Activated naive CD4-positive, alpha-beta T cell treated with anti-CD3 and anti-CD28 coated beads, Interleukin-2, amount 50 U/mL, for 16 hours (primary cell): Measurements from ENCODE around the gene PLAAT3.
A peak's percentile ranks its signal among the peaks of the same experiment; 100 is the strongest.
"Not testable (repeated sequence)": the region's sequence is repeated elsewhere in the genome, so short reads cannot be mapped to it uniquely, and the experiment has no call there.

Source experiments
- DNase-seq: peaks from one replicate; pipeline ENCODE4 v3.0.0-alpha.2; 2020

Gene PLAAT3

DNA sequence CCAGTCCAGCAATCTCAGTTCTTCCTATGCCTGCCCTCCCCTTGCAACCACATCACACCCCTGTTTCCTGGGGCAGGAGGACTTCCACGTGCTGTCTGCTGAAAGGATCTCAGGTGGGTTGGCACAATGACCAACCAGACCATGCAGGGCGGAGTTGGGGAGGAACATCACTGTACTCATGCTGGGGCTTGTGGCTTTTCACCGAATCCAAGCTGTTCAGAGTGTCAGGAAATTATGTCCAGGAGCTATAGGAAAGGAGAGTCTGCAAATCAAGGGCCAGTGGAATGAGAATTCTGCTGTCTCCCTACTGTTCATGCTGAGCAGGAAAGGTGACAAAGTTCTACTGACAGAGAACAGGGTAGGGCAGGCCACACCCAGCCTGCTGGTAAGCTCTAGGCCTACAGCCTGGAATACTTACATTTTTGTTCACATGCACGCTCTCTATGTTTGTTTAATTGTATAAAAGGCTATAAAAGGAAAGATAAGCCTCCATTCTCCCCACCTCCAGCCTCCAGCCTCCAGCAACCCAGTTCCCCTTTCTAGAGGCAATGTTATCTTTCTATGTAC, 49.4 kb downstream of the PLAAT3 start:
- no peak for DNase-seq

DNA sequence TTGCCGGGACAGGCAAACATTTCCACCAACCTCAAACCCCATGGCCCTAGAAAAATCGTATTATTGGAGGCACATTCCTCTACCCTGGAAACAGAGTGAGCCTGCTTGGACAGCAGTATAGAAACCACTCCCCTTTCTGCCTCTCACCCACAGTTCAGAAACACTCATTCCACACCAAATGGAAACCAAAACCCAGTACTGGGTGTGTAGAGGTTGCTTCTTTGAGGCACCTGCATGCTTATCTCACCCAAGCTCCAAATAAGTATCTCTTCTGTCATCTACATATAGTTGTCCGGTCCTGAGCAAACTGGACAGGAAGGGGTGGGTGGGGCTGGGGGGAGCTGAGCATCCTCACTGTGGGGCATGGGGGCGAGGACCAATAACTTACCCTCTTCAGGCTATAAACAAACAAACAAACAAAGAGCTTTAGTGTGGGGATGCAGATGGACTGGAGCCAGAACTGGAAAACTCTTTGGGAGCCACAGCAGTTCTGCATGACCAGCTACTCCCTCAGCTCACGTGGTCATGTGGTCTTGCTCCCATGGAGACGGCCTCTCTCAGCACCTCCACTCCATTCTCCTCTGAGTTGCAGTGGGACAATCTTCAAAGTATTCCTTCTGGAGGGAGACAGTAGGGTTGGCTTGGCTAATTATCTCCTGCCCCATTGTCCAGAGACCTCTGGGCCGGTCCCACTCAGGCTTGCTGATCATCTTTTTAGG, 50.0 kb downstream of the PLAAT3 start:
- DNase-seq = no peak

DNA sequence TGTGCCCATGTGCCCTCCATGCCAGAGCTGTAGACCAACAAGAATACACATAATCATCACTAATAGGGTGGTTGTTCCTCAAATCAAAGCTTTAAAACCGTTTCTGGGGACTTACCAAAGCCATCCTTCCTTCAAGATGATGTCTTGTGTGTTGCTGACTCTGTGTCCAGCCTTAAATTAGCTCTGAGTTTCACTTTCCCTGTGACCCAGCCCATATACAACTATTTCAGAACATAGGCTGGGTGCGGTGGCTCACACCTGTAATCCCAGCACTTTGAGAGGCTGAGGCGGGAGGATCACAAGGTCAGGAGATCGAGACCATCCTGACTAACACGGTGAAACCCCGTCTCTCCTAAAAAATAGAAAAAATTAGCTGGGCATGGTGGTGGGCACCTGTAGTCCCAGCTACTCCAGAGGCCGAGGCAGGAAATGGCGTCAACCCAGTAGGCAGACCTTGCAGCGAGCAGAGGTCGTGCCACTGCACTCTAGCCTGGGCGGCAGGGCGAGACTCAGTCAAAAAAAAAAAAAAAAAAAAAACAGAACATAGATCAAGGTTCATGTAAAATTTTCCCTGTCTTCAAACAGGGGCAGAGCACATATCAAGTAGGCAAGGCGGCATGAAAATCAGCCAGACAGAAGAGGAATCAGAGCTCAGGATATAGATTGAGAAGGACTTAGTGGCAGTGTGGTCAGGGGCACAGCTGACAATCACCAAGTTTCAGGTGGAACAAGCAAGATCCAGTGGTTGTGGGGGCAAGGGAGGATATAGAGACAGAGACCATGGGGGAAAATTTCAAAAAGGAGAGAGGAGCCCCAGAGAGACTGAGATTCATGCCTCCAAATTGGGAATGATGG, 50.8 kb downstream of the PLAAT3 start, which contains the start of gene PLAAT2:
Gene PLAAT2, minus strand, starts transcription at position 179 of the 855 bp plus-strand sequence. Its CDS starts 55 bp downstream, at position 124.
- DNase-seq = no peak

DNA sequence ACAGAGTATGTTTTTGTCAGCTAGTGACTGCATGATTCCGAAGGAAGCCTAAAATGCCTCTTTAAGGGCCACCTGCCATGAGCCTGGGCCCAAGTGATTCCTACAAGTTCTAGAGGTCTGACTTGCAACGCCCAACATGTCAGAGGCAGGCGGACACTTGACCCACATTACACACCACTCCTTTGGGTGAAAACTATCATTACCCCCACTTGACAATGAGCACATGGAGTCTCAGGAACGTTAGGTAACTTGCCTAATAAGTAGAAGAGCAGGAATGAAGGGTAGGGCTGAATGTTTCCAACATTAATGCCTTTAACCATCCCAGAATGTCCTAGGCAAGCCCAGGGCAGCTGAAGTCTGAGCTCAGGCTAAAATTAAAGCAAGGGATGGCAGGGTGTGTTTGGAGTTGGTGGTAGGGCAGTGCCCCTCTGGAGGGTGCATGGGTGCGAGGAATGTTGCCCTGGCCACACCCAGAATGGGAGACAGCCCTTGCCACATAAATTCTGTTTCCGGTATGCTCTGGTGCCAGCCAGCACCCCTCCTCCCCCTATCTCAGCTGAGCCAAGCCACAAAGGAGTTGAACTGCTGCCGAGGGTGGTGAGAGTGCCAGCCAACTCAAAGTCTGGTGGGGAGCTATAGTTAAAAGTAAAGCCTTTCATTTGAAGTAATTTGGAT, 53.6 kb downstream of the PLAAT3 start:
- DNase-seq = no peak

DNA sequence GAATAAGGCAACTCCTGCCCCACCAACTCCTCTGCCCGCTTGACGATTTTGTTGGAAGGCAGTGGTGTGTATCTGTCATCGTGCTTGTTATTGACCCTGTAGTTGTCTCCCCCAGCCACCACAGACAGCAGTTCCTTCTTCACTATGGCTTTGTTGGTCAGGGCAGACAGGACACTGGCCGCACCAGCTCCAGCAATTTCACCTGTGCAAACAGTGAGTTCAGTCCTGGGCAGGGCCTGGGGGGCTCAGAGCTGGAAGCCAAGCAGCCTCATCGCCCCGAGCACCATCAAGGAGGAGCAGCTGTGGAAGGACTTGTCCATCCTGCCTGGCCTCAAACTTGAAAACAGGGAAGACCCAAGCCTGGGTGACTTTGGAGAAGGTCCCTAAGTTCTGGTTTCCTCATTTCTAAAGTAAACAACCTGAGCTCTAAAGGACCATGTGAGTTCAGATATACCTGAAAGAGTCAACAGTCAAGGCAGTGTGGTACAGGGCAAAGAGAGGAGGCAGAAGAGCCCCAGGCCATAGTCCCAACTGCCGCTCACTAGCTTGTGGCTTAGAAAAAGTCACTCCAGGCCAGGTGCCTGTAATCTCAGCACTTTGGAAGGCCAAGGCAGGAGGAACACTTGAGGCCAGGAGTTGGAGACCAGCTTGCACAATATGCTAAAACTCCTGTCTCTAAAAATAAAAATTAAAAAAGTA, 55.6 kb downstream of the PLAAT3 start:
- DNase-seq = no peak

DNA sequence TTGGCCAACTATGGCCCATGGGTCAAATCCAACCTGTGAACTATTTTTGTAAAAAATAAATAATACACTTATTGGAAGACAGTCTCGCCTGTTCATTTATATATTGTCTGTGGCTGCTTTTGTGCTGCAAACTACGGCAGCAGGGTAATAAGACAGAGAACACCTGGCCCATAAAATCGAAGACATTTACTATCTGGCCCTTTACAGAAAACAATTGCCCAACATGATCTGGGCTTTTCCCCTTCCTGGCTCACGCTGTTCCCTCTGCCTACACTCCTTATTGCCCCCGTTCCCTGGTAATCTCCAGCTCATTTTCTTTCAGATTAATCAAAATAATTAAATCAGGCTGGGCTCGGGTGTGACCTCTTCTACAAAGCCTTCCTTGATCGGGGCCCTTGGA, 56.7 kb downstream of the PLAAT3 start:
- DNase-seq = no peak

DNA sequence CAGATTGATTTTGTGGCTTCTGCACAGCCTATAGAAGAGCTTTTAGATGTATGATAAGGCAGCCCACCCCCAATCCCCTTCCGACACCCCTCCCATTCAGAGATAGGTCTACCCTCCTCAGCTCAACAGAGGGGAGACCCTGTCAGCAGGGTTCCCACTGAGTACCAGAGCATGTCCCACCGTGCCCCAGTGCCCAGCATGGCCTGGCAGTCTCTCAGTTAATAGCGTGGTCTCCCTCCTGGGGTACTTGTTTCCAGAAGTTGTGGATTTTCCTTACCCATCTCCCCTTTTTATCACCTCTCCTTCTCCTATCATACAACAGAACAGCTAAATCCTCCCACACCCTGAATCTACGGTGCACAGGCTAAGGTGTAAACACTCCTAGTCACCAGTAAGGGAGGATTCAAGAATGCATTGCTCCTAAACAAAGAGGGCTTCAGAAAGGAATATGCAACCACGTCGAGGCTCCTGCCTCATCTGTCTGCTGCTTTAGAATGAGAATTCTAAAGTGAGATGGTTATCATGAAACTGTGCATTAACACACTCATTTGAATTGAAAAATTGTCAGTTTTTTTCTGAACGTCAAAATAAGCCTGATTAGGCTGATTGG, 57.7 kb downstream of the PLAAT3 start:
- DNase-seq = no peak

DNA sequence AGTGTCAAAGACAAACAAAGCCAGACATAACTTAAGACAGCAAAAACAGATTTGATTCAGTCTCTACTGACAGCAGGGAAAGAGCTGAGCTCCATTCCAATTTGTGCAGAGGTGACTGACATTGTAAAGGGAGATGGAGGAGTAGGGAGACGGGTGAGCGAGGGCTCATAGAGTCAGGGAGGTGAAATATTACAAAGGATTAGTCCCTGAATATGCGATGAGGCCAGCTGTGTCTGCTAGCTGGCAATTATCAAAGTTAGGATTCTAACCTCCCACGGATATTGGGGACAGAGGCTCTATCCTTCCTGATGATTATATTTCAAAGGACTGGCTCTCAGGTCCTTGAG, 59.4 kb downstream of the PLAAT3 start:
- no peak for DNase-seq

DNA sequence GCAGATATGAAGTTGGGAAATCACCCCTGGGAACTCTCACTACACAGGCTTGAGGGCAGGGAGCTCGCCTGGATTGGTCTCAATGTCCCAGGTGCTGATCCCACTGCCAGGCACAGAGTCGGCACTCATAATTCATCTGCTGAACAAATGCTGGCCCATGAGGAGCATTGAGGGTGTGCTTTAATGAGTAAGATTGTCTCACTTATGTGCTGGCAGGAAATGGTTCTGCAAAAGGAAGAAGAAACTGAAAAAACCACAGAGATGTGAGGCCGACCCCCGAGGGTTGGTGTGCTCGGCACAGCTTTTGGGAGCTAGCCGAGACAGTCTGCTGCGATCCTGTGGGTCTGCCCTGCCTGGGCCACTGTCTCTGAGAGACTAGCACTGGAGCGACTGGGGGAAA, 60.5 kb downstream of the PLAAT3 start:
- peak; percentile 45 for DNase-seq

DNA sequence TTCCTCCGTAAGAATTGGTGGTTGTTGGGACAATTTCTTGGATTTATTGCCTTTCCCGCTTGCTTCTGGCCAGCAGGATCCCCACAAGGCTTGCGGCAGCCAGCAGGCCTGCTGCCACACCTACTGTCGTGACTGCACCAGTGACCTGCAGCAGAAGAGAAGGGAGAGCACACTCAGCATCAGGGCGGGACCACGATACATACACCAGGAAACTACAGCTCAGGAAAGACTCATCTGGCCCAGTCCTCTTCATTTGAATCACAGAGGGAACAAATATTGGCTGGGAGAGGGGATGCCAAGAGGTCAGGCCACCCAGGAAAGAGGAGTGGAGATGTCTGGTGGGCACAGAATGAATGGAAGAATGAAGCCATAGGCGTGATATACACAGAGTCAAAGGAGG, 61.3 kb downstream of the PLAAT3 start:
- DNase-seq = no peak

DNA sequence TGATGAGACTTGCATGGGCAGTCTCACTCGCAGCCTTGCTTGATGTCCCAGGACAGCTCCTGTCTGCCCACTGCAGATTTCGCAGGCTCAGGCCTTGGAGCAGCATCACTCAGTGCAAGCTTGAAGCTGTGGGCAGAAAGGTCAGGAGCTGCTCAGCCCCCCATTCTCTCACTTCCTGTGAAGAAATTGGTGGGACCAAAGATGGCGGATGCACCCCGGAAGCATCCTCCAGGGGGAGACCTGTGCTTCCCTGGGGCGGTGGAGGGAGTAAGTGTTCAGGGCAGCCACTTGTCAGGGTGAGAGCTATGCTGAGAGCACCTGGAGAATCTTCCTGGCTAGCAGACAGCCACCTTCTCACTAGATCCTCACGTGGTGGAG, 62.4 kb downstream of the PLAAT3 start:
- no peak for DNase-seq

DNA sequence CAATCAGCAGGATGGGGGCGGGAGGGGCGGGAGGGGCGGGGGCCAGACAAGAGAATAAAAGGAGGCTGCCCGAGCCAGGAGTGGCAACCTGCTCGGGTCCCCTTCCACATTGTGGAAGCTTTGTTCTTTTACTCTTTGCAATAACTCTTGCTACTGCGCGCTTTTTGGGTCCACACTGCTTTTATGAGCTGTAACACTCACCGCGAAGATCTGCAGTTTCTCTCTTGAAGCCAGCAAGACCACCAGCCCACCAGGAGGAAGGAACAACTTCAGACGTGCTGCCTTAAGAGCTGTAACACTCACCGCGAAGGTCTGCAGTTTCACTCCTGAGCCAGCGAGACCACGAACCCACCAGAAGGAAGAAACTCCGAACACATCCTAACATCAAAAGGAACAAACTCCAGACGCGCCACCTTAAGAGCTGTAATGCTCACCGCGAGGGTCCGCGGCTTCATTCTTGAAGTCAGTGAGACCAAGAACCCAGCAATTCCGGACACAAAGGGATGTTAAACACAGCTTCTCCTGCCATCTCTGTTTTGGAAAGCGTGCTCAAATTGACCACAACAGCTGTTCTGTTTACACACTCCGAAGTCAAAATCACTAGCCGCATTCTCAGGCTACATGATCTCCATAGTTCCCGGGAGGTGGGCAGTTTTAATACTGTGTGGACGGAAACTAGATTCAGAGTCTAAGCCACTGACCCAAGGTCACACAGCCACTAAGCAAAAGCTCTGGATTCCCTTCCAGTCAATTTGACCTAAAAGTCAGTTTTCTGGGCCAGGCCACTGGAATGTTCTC, 62.9 kb downstream of the PLAAT3 start:
- no peak for DNase-seq

DNA sequence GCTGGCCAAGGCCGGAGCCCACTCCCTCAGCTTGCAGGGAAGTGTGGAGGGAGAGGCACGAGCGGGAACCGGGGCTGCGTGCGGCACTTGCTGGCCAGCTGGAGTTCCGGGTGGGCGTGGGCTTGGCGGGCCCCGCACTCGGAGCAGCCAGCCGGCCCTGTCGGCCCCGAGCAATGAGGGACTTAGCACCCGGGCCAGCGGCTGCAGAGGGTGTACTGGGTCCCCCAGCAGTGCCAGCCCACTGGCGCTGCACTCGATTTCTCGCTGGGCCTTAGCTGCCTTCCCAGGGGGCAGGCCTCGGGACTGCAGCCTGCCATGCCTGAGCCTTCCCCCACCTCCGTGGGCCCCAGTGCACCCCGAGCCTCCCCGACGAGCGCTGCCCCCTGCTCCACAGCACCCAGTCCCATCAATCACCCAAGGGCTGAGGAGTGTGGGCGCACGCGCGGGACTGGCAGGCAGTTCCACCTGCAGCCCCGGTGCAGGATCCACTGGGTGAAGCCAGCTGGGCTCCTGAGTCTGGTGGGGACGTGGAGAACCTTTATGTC, 64.0 kb downstream of the PLAAT3 start:
- DNase-seq = not testable (repeated sequence)

DNA sequence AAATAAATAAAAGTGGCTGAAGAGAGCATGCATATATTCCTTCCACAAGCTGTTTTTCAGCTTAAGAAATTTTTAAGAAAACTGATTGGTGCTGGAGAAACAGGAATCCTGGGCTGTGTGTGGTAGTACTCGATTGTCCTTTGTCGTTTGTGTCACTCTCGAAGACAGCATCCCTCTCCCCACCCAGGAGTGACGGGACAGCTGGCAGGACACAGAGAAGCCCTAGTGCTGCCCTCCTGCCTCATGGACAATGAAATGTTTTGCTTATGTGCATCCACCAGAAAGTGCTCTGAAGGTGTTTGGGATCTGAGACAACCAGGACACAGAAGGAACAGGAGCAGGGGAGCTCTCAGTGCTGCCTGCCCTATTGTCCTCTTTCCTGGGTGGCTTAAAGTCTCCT, 64.8 kb downstream of the PLAAT3 start:
- DNase-seq = no peak

DNA sequence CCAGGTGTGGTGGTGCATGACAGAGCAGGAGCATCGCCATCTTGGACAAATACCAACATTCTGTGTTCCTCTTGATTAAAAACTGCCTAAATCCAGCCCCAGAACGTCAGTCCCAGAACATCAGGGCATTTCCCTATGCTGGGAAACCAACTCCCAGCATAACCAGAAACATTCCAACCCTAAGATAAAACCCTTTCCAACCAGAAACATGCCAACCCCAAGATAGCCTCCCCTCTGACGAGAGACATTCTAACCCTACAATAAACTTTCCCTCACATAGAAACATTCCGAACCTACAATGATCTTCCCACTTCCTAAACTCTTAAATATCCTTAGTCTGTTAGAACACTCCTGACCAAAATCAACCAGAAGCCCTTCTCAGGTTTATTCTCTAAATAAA, 66.1 kb downstream of the PLAAT3 start:
- DNase-seq = no peak

DNA sequence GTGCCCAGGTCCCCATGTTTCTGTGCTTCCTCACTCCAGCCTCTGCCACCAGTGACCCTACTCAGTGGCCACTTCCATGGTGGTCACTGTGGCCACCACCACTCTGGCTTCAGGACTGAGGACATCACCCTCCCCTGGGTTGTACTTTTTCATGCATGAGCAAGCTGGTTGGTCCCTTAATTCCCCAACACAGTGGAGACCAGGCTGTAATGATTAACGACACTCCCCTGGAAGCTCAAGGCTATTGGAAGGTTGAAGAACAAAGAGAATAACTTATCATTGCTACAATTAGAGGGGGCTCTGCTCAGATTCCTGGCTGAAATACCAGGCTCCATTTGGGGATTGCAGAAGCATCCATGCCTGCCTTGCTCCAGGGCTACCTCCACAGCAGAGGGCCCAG, 67.2 kb downstream of the PLAAT3 start:
- DNase-seq = no peak

DNA sequence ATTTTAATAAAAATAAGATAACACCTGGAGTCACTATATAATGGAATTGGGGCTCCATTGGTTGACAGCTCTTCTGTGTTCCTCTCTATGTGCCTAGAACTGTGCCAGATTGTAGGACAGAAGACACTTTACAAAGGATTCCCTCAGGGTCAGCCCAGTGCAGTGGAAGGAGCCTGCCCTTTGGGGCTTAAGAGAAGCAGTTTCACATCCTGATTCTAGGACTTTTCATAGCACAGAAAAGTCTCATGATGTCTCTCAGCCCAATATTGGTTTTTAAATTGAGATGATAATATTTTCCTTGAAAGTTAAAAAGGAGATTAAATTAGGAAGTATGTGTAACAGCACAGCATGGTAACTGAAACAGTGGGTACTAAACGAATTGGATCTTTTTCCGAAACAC, 70.5 kb downstream of the PLAAT3 start:
- no peak for DNase-seq

DNA sequence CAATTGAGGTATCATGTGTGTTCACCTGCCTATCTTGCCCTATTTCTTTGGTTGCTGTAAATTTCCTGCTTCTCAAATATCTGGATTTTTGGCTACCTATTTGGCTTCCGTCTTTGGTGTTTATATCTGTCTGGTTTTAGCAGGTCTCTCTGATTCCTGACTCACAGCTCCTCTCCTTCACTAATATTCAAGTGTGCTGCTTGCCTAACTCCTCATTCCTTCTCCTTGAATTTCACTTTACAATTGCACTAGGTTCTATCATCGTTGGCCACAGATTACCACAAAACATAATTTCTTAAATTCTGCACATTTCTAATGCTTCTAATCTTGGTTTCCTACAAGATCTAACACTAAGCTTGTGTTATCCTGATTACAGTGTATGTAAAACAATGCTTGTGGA, 71.7 kb downstream of the PLAAT3 start:
- not testable (repeated sequence) for DNase-seq

DNA sequence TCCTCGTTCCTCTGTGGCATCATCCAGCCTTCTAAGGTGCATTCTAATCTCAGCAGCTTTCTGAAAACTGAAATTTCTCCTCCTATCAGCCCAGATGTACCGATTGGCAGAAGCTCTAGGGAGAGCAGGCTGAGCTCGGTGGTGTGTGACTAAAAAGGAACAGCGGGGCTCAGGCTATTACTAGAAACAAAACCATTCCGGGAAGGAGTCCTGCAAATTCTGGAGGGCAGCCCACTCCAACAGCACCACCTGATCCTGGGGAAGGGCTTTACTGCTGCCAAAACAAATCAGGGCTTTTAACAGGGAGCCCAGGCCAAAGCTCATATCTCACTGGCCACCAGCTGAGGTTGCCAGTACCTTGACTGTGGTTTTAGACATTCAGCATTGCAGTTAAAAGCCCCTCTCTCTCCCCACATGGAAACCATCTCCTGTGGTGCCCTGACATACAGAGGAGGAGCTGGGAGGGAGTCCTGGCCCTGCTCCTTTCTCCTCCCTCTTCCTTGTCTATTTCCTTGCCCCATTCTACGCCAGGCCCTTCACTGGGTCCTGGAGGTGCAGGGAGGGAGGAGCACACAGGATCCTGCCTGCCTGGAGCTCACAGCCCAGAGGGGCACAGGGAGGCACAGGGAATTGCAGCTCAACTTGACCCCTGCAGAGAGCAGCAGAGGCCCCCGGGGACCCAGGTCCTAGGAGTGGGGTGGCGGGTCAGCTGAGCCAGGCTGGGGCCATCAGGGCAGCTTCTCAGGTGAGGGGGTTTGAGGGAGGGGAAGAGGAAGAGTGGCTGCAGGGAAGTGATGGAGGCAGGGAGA, 76.7 kb downstream of the PLAAT3 start:
- DNase-seq = no peak

DNA sequence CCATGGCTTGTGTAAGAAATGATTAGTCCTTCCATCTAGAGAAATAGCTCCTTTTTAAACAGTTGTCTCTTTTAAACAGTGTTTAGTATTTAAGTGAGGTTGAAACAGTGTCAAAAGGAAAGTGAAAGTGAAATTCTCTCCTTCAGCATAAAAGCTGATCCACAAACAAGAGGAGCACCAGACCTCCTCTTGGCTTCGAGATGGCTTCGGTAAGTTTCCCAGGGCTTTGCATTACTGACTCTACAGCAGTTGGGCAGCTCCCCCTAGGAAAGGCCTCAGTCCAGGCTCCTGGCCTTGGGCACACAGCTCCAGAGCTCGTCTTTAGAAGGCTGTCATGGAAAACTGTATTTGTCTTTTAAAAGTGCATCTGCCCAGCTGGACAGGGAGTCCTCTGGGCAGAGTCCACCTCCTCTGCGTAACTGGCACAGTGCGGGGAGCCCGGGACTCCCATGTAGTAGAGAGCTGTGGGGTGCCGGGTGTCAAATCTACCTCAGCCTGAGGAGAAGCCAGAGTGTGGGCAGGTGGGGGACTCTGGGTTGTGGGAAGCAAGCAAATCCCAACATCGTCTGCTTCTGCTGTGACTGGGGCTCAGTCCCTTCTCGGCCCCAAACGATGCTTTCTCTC, 77.5 kb downstream of the PLAAT3 start, which contains the start of gene PLAAT4:
Gene PLAAT4, plus strand, starts transcription at position 140 of the 624 bp plus-strand sequence. Its CDS starts 61 bp downstream, at position 201.
- DNase-seq = no peak
